Measurements from ENCODE around the gene OR2AP1.
"Not testable (repeated sequence)": the region's sequence is repeated elsewhere in the genome, so short reads cannot be mapped to it uniquely, and the experiment has no call there.

OR2AP1 gene

DNA sequence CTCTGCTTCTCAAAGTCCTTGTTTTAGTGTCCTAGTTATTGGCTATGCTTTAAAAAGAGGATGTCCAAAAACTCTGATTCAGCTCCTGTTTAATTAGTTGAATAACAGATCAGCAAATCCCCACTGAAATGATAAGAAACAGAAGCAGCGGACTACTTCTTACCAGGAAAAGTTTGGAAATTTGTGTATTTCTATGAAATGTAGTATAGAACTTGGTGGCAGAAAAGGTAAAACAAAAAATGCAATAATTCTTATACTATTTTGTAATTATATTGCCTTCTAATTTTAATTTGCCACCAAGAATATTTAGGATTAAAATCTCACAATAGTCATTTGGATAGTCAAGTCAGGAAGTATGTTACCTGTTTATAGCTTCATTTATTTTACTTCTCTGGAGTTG lies at the start of gene OR2AP1:
Gene OR2AP1 (plus strand): TSS at position 301 of the 400 bp plus-strand sequence. CDS start 1,947 bp downstream, outside the sequence.
- DNase-seq = no peak

GRCh38 chr12:55548235-55548634 lies 24.0 kb upstream of the OR2AP1 start:
- not testable (repeated sequence) for DNase-seq

GRCh38 chr12:55548756-55549155 lies 23.5 kb upstream of the OR2AP1 start:
- DNase-seq = no peak

DNA sequence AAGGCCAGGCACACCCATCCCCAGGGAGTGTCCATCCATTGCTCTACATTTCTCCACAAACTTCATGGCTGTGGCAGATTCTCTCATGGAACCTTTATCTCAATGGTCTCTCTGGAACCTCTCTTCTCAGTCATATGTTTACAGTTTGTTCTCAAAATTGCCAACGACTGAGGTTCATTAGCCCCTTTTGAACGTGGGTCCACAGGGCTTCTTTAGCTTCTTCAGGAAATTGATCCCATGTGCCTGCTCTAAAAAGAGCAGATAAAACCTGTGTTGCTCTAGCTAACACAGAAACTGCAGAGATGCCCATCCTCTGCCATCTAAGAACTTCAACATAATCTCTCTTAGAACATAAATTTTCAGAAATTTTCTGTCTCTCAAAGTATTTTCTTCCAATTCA lies 23.0 kb upstream of the OR2AP1 start, which contains the start of gene OR6C4:
Gene OR6C4 (plus strand): TSS at position 301 of the 400 bp plus-strand sequence. CDS start 1,625 bp downstream, outside the sequence.
- DNase-seq = no peak

GRCh38 chr12:55554296-55554695 lies 18.0 kb upstream of the OR2AP1 start:
- no peak for DNase-seq

DNA sequence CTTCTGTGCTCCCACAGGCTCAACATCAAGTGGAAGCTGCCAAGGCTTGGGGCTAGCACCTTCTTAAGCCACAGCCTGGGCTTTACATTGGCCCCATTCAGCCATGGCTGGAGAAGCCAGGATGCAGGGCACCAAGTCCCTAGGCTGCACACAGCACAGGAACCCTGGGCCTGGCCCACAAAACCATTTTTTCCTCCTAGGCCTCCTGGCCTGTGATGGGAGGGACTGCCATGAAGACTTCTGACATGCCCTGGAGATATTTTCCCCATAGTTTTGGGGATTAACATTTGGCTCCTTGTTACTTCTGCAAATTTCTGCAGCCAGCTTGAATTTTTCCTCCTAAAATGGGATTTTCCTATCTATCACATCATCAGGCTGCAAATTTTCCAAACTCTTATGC lies 2.2 kb upstream of the OR2AP1 start:
- not testable (repeated sequence) for DNase-seq

GRCh38 chr12:55570689-55571088 lies 1.6 kb upstream of the OR2AP1 start:
- not testable (repeated sequence) for DNase-seq

DNA sequence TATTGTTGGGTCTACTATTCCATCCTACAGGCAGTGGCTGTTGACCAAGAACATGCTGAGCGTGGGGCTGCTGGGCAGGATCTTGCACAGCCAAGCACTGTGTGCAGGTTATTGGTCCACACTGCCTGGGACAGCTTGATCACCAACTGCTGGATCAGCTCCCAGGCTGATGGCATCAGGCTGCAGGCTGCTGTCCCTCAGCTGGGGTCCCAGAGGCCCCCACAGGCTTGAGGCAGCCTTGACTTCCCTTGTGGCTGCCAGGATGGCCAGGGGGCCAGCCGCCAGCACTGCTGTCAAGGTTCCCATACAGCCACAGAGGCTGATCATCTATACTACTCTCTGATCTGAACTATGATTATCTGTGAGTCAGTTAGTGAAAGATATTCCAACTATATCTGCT lies 9.8 kb downstream of the OR2AP1 start:
- DNase-seq = no peak

GRCh38 chr12:55585817-55586216 lies 13.5 kb downstream of the OR2AP1 start:
- DNase-seq = no peak

DNA sequence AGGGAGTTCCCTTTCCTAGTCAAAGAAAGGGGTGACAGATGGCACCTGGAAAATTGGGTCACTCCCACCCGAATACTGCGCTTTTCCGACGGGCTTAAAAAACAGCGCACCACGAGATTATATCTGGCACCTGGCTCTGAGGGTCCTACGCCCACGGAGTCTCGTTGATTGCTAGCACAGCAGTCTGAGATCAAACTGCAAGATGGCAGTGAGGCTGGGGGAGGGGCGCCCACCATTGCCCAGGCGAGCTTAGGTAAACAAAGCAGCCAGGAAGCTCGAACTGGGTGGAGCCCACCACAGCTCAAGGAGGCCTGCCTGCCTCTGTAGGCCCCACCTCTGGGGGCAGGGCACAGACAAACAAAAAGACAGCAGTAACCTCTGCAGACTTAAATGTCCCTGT lies 17.9 kb downstream of the OR2AP1 start:
- DNase-seq = not testable (repeated sequence)

- DNase-seq = no peak
Observed at GRCh38 chr12:55607821-55608594, 35.7 kb downstream of the OR2AP1 start.

- no peak for DNase-seq
Observed at GRCh38 chr12:55610598-55610997, 38.3 kb downstream of the OR2AP1 start.

DNA sequence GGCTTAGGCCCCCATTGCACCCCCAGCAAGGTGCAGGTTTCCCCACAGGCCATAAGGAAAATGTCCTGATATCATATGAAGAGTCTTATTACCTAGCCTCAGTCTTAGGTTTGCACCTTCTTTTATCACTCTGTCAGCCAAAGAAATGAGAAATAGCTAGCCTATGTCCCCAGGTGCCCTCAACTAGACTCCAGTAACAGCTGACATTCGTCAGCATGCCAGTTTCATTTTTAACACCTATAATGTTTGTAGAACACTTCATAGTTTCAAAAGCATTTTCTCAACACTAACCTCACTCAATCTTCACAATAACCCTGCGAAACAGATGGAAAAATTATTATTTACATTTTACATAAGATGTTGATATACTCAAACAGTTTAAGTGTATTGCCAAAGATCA lies 40.4 kb downstream of the OR2AP1 start:
- no peak for DNase-seq

- DNase-seq = no peak
Observed at GRCh38 chr12:55614764-55615163, 42.5 kb downstream of the OR2AP1 start.

DNA sequence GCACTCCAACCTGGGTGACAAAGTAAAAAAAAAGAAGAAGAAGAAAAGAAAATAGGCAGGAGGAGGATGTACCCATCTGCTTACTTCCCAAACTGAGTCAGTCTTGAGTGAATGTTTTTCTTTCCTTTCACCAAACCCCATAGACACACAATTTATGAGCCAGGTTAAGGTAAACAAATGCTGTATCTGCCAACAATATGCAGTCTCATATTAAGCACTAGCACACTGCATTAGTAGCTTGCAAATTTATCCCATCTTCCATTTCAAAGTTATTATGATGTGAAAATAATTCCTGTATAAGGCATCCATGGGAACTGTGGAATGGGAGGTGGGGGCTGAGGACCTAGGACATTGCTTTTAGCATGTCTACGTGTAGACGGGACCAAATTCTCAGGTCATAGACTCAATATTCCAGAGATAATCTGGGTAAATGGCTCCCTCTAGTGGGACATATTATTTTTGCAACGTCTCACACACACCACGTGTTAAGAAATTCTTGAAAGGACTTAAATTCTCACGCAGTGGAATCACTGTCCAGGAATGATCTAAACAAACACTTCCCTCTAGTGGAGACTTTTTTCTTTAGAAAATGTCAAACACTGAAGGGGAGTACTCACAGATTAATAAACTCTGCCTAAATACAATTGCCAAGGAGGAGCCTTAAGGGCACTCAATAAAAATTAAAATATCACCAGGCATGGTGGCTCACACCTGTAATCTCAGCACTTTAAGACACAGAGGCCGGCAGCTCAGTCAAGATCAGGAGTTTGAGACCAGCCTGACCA lies 47.3 kb downstream of the OR2AP1 start:
- DNase-seq = no peak

DNA sequence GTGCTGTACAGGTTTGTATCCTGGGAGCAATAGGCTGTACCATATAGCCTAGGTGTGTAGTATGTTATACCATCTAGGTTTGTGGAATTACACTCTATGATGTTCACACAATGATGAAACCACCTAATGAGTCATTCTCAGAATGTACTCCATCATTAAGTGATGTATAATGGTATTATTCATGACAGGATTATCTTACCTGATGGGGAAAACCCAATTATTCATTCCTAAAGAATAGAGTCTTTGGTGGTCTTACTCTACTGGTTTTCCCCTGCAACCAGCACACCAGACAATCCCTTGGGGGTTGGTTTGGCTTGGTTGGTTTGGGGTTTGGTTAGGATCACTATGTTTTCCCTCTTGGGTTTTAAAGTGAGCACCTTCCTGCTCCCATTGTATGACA lies 51.8 kb downstream of the OR2AP1 start:
- no peak for DNase-seq

Data from NCI-H2081 treated with DMSO at 0.1 percent for 48 hours (cell line).